Thoracic aorta (tissue), 2 donors: Measurements from ENCODE around the gene BCL11B. TPM values are rescaled to one million over a fixed set of nuclear protein-coding genes. Genes with fewer than 3 reads are reported as not detected.
A peak's percentile ranks its signal among the peaks of the same experiment; 100 is the strongest.

ENCODE experiments used
- ATAC-seq: fragments of 150-250 bp; one replicate; pipeline ENCODE4 v1.8.0; 2017; ENCODE audit warnings: low read depth; ENCODE audit not compliant: insufficient number of reproducible peaks, low FRiP score
- DNase-seq: peaks from one replicate; pipeline ENCODE4 v3.0.0-alpha.2; 2020; ENCODE audit warnings: low spot score
- H3K27ac ChIP-seq, 2 donors: fragments of 200-600 bp; sonication (generic); 1 replicate in 1 of 2; 2 replicates in 1 of 2; pipeline ENCODE4 v1.5.1; 2016; ENCODE audit warnings: mild to moderate bottlenecking in 2 of 2, moderate library complexity in 2 of 2
- H3K27me3 ChIP-seq: fragments of 200-600 bp; sonication (generic); replicated peaks from 2 replicates; pipeline ENCODE4 v1.6.0; 2016; ENCODE audit warnings: mild to moderate bottlenecking; ENCODE audit not compliant: insufficient read depth
- H3K36me3 ChIP-seq: fragments of 200-600 bp; sonication (generic); one replicate; pipeline ENCODE4 v1.5.1; 2016
- H3K4me1 ChIP-seq, 2 donors: fragments of 200-600 bp; sonication (generic); 1 replicate in 1 of 2; 2 replicates in 1 of 2; pipeline versions ENCODE4 v1.5.1 to v1.6.0; 2016; ENCODE audit warnings: low read depth in 2 of 2, mild to moderate bottlenecking in 1 of 2; ENCODE audit not compliant: control insufficient read depth in 1 of 2
- H3K4me3 ChIP-seq: fragments of 200-600 bp; sonication (generic); 2 replicates; pipeline ENCODE4 v1.5.1; 2016; ENCODE audit warnings: mild to moderate bottlenecking
- H3K9me3 ChIP-seq: fragments of 200-600 bp; sonication (generic); 2 replicates; pipeline ENCODE4 v1.5.1; 2016
- total RNA-seq, 2 donors: library from RNA; depleted of rRNA; stranded (reverse); fragments of >200 nt; gene quantifications; one replicate each; pipeline versions ENCODE4 v1.1.0 to v1.2.3, GENCODE V29; 2016
- TF ChIP-seq, protein P1 (sequence below): fragments of 200-600 bp; sonication (generic); IDR thresholded peaks from one replicate; pipeline ENCODE4 v1.5.1; 2019; ENCODE audit warnings: antibody characterized with exemption

Gene BCL11B
- total RNA-seq, 2 donors from 2014 or later, result 0.92 to 6.2 TPM

DNA sequence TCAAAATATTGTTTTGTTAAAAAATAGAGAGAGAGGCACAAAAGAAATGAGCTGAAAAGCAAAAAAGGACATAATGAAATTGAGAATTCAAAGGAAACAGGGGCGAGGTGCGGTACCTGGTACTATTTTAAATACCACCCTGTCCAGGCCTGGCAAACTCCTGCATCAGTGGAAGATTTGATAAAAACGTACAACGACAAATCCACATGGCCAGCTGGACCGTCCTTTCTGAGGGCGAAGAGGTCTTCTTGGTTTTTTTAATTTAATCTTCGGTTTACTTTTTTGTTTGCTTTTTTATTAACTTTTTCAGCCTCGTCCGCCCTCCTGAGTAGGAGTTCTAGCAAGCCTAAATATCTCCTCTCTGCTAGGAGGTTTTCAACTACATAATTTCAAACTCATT lies 11.9 kb downstream of the BCL11B start:
- no peak for DNase-seq
- H3K27ac ChIP-seq, result no peak overlapping the region
- no peaks in the 10 kb centered on the region for H3K27me3 ChIP-seq

DNA sequence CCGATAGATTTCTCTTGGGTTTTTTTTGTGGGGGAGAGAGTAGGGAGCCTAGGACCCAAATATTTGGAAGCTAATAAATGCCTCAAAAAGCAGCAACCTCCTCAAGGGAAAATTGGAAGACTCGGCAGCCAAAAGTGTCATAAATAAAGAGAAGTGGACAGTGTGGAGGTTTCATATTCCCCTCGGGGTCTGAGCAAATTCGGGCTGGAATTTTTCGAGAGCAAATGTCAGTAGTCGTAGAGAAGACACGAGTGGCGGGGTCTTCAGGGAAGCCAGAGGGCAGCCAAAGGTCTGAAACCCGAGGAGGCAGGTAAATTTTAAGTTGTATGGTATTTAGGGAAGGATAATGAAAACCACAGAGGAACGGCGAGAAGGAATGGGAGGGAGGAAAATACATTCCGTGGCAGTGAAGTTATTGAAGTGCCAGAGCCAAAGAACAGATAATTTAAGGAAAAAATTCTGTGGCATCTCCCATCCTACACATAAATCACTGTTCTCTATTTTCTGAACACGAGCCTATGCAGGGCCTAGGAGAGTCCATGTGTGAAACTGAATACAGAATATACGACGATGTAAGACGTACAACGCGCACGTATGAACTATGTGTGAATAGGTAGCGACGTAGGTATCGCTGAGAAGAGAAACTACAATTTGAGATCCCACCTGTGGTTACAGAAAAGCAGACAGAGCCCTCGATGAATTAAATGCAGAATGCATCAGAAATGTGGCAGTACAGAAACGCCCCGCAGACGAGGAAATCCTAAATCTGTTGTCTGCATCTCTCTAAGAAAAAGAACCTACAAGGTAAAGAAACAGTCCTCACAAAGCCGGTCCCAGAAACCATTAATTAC lies 12.9 kb downstream of the BCL11B start:
- ATAC-seq, result no peak
- H3K36me3 ChIP-seq, result no peaks in the 10 kb centered on the region
- H3K4me1 ChIP-seq, result no peaks in the 10 kb centered on the region
- peak overlapping the region; percentile 9 for H3K4me3 ChIP-seq
- TF ChIP-seq, protein P1, sequence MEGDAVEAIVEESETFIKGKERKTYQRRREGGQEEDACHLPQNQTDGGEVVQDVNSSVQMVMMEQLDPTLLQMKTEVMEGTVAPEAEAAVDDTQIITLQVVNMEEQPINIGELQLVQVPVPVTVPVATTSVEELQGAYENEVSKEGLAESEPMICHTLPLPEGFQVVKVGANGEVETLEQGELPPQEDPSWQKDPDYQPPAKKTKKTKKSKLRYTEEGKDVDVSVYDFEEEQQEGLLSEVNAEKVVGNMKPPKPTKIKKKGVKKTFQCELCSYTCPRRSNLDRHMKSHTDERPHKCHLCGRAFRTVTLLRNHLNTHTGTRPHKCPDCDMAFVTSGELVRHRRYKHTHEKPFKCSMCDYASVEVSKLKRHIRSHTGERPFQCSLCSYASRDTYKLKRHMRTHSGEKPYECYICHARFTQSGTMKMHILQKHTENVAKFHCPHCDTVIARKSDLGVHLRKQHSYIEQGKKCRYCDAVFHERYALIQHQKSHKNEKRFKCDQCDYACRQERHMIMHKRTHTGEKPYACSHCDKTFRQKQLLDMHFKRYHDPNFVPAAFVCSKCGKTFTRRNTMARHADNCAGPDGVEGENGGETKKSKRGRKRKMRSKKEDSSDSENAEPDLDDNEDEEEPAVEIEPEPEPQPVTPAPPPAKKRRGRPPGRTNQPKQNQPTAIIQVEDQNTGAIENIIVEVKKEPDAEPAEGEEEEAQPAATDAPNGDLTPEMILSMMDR, result no peak
- H3K9me3 ChIP-seq, result no peaks in the 10 kb centered on the region
- no peak overlapping the region for H3K27ac ChIP-seq
- H3K27me3 ChIP-seq, result no peaks in the 10 kb centered on the region
- no peak for DNase-seq

More for the DNA sequence above, 11.9 kb downstream of the BCL11B start:
- no peak overlapping the region for H3K4me3 ChIP-seq
- H3K36me3 ChIP-seq, result no peaks in the 10 kb centered on the region
- TF ChIP-seq, protein P1, result no peak
- ATAC-seq, result no peak
- H3K9me3 ChIP-seq, result no peaks in the 10 kb centered on the region
- no peaks in the 10 kb centered on the region for H3K4me1 ChIP-seq

GRCh38 chr14:99258341-99258861 lies 13.6 kb downstream of the BCL11B start:
- H3K9me3 ChIP-seq, result no peaks in the 10 kb centered on the region
- H3K27me3 ChIP-seq, result no peaks in the 10 kb centered on the region
- no peaks in the 10 kb centered on the region for H3K4me1 ChIP-seq
- no peaks in the 10 kb centered on the region for H3K36me3 ChIP-seq
- no peak for ATAC-seq
- TF ChIP-seq, protein P1, result no peak
- no peak for DNase-seq
- H3K4me3 ChIP-seq, result no peak overlapping the region
- H3K27ac ChIP-seq, result no peak overlapping the region

DNA sequence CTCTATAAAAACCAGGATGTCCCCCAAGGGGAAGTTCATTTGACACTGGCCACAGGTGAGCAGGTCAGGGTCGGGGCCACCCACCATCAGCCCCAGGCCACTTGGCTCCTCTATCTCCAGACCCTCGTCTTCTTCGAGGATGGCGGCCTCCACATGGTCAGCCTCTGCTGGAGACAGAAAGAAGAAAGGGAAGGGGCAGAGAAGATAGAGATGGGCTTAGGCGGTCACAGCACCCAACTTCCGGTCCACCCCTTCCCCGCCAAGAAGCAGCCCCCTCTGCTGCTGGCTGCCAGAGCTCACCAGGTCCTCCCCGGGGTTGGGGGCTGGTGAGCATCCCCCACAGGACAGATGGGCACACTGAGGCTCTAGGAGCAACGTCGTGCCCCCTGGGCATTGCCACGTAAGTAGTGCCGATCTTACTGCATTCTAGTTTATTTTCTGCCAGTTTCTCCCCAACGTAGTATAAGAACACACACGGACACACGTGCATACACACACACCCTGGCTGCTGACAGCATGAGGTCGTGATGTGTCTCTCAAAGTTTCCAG lies 14.2 kb downstream of the BCL11B start:
- Histone ChIP-seq H3K9me3 (no peaks in the 10 kb centered on the region), H3K27me3 (no peaks in the 10 kb centered on the region), H3K4me1 (no peaks in the 10 kb centered on the region), H3K4me3 (no peak overlapping the region), H3K36me3 (no peaks in the 10 kb centered on the region), H3K27ac (no peak overlapping the region)
- TF ChIP-seq, protein P1, result no peak
- ATAC-seq (no peak), DNase-seq (no peak)

DNA sequence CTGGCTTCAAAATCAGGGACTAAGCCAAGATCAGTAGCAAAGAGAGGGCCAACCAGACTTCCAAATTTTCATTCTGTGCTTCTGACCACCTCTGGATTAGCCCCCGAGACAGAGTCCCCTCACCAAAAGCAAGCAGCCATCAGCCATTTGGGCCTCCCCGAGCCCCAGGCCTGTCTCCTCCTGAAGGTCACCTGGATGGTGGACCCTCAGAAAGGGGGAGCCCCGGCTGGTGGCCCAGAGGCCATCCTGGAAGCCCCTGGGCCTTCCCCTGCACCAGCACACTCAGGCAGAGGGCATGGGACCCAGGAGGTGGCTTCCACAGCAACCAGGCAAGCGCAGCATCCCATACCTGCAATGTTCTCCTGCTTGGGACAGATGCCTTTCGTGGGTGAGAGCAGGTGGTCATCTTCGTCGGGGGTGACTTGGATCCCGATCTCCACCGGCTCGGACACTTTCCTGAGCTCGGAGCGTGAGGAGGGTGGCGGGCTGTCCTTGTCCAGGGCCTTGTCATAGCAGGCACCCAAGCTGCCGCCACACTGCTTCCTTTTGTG lies 14.8 kb downstream of the BCL11B start:
- H3K36me3 ChIP-seq, result no peaks in the 10 kb centered on the region
- no peaks in the 10 kb centered on the region for H3K27me3 ChIP-seq
- ATAC-seq (no peak), DNase-seq (no peak)
- H3K9me3 ChIP-seq, result no peaks in the 10 kb centered on the region
- peaks cover 0 to 3% of the 10 kb centered on the region in 2 donors for H3K4me1 ChIP-seq
- no peak overlapping the region for H3K27ac ChIP-seq
- TF ChIP-seq, protein P1, result no peak
- H3K4me3 ChIP-seq, result no peak overlapping the region
